ENCODE results near the gene RYR2. TPM values are rescaled to one million over a fixed set of nuclear protein-coding genes. Genes with fewer than 3 reads are reported as not detected.

The RYR2 gene
- total RNA-seq, 1 experiment from 2014 or later: 0.03 TPM

DNA sequence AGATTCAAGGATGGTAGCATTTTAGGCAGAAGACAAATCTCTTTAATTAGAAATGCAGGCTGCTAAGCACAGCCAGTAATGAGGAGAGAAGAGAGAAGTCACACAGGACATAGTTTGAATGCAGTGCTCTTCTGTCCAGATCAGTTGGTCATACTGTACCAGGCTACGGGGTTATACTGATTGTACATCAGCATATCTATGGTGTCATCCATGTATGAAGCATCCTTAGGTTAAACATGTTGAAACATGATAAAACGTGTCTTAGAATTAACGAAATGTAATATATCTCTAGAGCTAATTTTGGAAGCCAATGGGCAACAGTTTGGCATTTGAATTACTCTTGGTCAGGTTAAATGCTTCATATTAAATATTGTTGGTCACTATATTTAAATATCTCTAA is 199.1 kb downstream of the RYR2 start:
- in situ Hi-C loops (cut with HindIII; ENCODE audit: low pct_unique_long_range_greater_than_20kb, low sequenced_read_pairs) (no loop called here), intact Hi-C loops (cut with micrococcal nuclease; ENCODE audit: unreplicated experiment) (no loop called here)
- H3K27ac ChIP-seq (ENCODE audit: low read length): no peak overlapping the region
- BruUV-seq (replicated peaks): no TSS peak
- H3K36me3 ChIP-seq (ENCODE audit: control insufficient read depth, insufficient read depth, low read length): no peaks in the 10 kb centered on the region
- no peak overlapping the region for H3K4me3 ChIP-seq (ENCODE audit: low read depth in 2 of 2, low read length in 2 of 2)
- CTCF ChIA-PET: no interaction called here
- no peaks in the 10 kb centered on the region for H3K9me3 ChIP-seq (ENCODE audit: control insufficient read depth, insufficient read depth, low read depth, low read length)
- no peak for DNase-seq (ENCODE audit: low read depth, low spot score)
- POLR2A ChIA-PET: no interaction called here
- no peaks in the 10 kb centered on the region for H3K4me1 ChIP-seq (ENCODE audit: control insufficient read depth, insufficient read depth, low read length)
- TF ChIP-seq SIN3A (IDR thresholded peaks at IDR 0.05; ENCODE audit: borderline replicate concordance, insufficient read depth, low read depth, low read length) (no peak), POLR2AphosphoS5 (IDR thresholded peaks at IDR 0.05; ENCODE audit: low read depth, low read length) (no peak), TCF7L2 (IDR thresholded peaks at IDR 0.05; ENCODE audit: low read depth, low read length) (no peak)
- TF ChIP-seq, protein P1, sequence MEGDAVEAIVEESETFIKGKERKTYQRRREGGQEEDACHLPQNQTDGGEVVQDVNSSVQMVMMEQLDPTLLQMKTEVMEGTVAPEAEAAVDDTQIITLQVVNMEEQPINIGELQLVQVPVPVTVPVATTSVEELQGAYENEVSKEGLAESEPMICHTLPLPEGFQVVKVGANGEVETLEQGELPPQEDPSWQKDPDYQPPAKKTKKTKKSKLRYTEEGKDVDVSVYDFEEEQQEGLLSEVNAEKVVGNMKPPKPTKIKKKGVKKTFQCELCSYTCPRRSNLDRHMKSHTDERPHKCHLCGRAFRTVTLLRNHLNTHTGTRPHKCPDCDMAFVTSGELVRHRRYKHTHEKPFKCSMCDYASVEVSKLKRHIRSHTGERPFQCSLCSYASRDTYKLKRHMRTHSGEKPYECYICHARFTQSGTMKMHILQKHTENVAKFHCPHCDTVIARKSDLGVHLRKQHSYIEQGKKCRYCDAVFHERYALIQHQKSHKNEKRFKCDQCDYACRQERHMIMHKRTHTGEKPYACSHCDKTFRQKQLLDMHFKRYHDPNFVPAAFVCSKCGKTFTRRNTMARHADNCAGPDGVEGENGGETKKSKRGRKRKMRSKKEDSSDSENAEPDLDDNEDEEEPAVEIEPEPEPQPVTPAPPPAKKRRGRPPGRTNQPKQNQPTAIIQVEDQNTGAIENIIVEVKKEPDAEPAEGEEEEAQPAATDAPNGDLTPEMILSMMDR (IDR thresholded peaks at IDR 0.05): no peak
- TF ChIP-seq, protein P2, sequence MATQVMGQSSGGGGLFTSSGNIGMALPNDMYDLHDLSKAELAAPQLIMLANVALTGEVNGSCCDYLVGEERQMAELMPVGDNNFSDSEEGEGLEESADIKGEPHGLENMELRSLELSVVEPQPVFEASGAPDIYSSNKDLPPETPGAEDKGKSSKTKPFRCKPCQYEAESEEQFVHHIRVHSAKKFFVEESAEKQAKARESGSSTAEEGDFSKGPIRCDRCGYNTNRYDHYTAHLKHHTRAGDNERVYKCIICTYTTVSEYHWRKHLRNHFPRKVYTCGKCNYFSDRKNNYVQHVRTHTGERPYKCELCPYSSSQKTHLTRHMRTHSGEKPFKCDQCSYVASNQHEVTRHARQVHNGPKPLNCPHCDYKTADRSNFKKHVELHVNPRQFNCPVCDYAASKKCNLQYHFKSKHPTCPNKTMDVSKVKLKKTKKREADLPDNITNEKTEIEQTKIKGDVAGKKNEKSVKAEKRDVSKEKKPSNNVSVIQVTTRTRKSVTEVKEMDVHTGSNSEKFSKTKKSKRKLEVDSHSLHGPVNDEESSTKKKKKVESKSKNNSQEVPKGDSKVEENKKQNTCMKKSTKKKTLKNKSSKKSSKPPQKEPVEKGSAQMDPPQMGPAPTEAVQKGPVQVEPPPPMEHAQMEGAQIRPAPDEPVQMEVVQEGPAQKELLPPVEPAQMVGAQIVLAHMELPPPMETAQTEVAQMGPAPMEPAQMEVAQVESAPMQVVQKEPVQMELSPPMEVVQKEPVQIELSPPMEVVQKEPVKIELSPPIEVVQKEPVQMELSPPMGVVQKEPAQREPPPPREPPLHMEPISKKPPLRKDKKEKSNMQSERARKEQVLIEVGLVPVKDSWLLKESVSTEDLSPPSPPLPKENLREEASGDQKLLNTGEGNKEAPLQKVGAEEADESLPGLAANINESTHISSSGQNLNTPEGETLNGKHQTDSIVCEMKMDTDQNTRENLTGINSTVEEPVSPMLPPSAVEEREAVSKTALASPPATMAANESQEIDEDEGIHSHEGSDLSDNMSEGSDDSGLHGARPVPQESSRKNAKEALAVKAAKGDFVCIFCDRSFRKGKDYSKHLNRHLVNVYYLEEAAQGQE (IDR thresholded peaks at IDR 0.05; ENCODE audit: insufficient read depth in 1 of 2, low read depth in 2 of 2, low read length in 1 of 2): no peak
- no peak for ATAC-seq
- H3K27me3 ChIP-seq (ENCODE audit: control insufficient read depth, insufficient read depth, low read length): no peaks in the 10 kb centered on the region

DNA sequence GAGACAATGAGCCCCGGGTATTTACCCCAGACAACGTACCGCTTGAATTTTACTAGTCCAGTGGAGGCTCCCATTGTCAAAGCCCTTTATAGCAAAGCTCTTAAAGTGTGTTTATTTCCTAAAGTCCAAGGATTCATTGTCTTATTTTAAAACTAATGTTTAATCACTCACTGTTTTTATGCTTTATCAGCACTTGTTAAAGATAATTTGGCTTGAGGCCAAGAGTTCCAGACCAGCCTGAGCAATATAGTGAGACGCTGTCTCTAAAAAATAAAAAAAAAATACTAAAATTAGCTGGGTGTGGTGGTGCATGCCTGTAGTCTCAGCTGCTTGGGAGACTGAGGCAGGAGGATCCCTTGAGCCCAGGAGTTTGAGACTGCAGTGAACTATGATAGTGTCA is 202.8 kb downstream of the RYR2 start:
- BruUV-seq (replicated peaks): no TSS peak
- no peaks in the 10 kb centered on the region for H3K36me3 ChIP-seq (ENCODE audit: control insufficient read depth, insufficient read depth, low read length)
- no peak overlapping the region for H3K4me3 ChIP-seq (ENCODE audit: low read depth in 2 of 2, low read length in 2 of 2)
- H3K4me1 ChIP-seq (ENCODE audit: control insufficient read depth, insufficient read depth, low read length): no peaks in the 10 kb centered on the region
- in situ Hi-C loops (cut with HindIII; ENCODE audit: low pct_unique_long_range_greater_than_20kb, low sequenced_read_pairs) (no loop called here), intact Hi-C loops (cut with micrococcal nuclease; ENCODE audit: unreplicated experiment) (no loop called here)
- CTCF ChIA-PET: no interaction called here
- DNase-seq (ENCODE audit: low read depth, low spot score) (no peak), ATAC-seq (no peak)
- POLR2A ChIA-PET: no interaction called here
- no peaks in the 10 kb centered on the region for H3K9me3 ChIP-seq (ENCODE audit: control insufficient read depth, insufficient read depth, low read depth, low read length)
- TF ChIP-seq, protein P1 (IDR thresholded peaks at IDR 0.05): no peak
- TF ChIP-seq SIN3A (IDR thresholded peaks at IDR 0.05; ENCODE audit: borderline replicate concordance, insufficient read depth, low read depth, low read length) (no peak), POLR2AphosphoS5 (IDR thresholded peaks at IDR 0.05; ENCODE audit: low read depth, low read length) (no peak), TCF7L2 (IDR thresholded peaks at IDR 0.05; ENCODE audit: low read depth, low read length) (no peak)
- TF ChIP-seq, protein P2 (IDR thresholded peaks at IDR 0.05; ENCODE audit: insufficient read depth in 1 of 2, low read depth in 2 of 2, low read length in 1 of 2): no peak
- no peak overlapping the region for H3K27ac ChIP-seq (ENCODE audit: low read length)
- no peaks in the 10 kb centered on the region for H3K27me3 ChIP-seq (ENCODE audit: control insufficient read depth, insufficient read depth, low read length)

Measured in Panc1 (cell line).